ENCODE data around the gene LDAH. TPM values are rescaled to one million over a fixed set of nuclear protein-coding genes. Genes with fewer than 3 reads are reported as not detected.
A peak's percentile ranks its signal among the peaks of the same experiment; 100 is the strongest.

The LDAH gene
- total and polyA plus RNA-seq, 10 of the 15 experiments (the other 5 are each of a cell fraction or from before 2014, with no cell fraction given), result 17.9 to 44.7 (median 30.0) TPM

GRCh38 chr2:20635675-20636584 is 187.0 kb downstream of the LDAH start:
- WGBS (ENCODE audit: insufficient coverage, insufficient replicate concordance, low lambda C conversion rate, missing lambda C conversion rate), result 44% methylated on average over 32 of the region's 32 CpGs
- Histone ChIP-seq H3K9ac (ENCODE audit: control insufficient read depth, insufficient read depth, low read length) (no peak overlapping the region), H2AFZ (ENCODE audit: control insufficient read depth, low read depth, low read length) (no peak overlapping the region), H3K27ac (ENCODE audit: control insufficient read depth, insufficient read depth) (no peak overlapping the region), H3K9me3 (replicated peaks; ENCODE audit: control insufficient read depth, insufficient read depth, low read length) (no peaks in the 10 kb centered on the region), H3K4me3 (no peak overlapping the region), H3K4me1 (ENCODE audit: control insufficient read depth, insufficient read depth, low read length) (peaks cover 17% of the 10 kb centered on the region), H3K27me3 (replicated peaks in 1 of 2; ENCODE audit: control insufficient read depth in 2 of 2, insufficient read depth in 2 of 2, low read length in 1 of 2) (no peaks in the 10 kb centered on the region), H3K36me3 (ENCODE audit: control insufficient read depth in 2 of 2, insufficient read depth in 2 of 2, low read length in 1 of 2) (no peaks in the 10 kb centered on the region; a peak in 2 of 4 replicates), H3K79me2 (ENCODE audit: control insufficient read depth, insufficient read depth, low read length) (no peaks in the 10 kb centered on the region), H4K20me1 (ENCODE audit: control insufficient read depth, insufficient read depth) (no peaks in the 10 kb centered on the region), H3K4me2 (ENCODE audit: control insufficient read depth, insufficient read depth) (no peak overlapping the region)
- ATAC-seq, result peak; percentile 95
- ChIA-PET SMC1A (ENCODE audit: uncharacterized antibody, unreplicated experiment) (interaction anchor here (0.8 to 6.0 kb wide), 9 partner anchors 18 to 224 kb away, joined by 4 to 56 read pairs (median 5); partner anchors contain the start of gene RHOB), CTCF (interaction anchor here (0.6 to 7.9 kb wide), 23 partner anchors 11 to 255 kb away, joined by 3 to 119 read pairs (median 4); partner anchors contain the start of genes HS1BP3 and RHOB), RAD21 (ENCODE audit: unreplicated experiment) (interaction anchor here (0.7 to 6.3 kb wide), 9 partner anchors 14 to 293 kb away, joined by 3 to 107 read pairs (median 3); partner anchors contain the start of genes HS1BP3 and RHOB), POLR2A (interaction anchor here (1.2 to 3.3 kb wide), 2 partner anchors 40 to 191 kb away, joined by 6 to 13 read pairs; no protein-coding TSS in a partner anchor)
- peak; percentile 44 for FAIRE-seq
- in situ Hi-C loops (cut with MboI) (no loop called here), intact Hi-C loops (cut with micrococcal nuclease; ENCODE audit: unreplicated experiment) (loop anchor here (1.0 kb wide), 2 partner anchors 40 to 193 kb away; no protein-coding TSS in a partner anchor)
- no peak for DNase-seq (ENCODE audit: low read depth, low spot score)
- BruUV-seq (replicated peaks), result no TSS peak
- TF ChIP-seq USF2 (IDR thresholded peaks at IDR 0.05; ENCODE audit: borderline replicate concordance, low read depth, low read length) (no peak), YY1 (IDR thresholded peaks at IDR 0.05; ENCODE audit: low read depth, low read length) (peak; percentile 89), CREB1 (IDR thresholded peaks at IDR 0.05; ENCODE audit: low read depth) (no peak), E4F1 (IDR thresholded peaks at IDR 0.05; ENCODE audit: borderline replicate concordance, partially characterized antibody) (no peak), CHD1 (IDR thresholded peaks at IDR 0.05; ENCODE audit: low read depth, low read length) (no peak), SRF (IDR thresholded peaks at IDR 0.05; ENCODE audit: low read depth in 2 of 2, low read length in 2 of 2) (no peak), PKNOX1 (IDR thresholded peaks at IDR 0.05) (no peak), TBL1XR1 (IDR thresholded peaks at IDR 0.05; ENCODE audit: low read depth, low read length) (no peak), STAT3 (IDR thresholded peaks at IDR 0.05; ENCODE audit: low read depth, low read length) (no peak), MYB (IDR thresholded peaks at IDR 0.05; ENCODE audit: borderline replicate concordance, low read depth, low read length) (no peak), RCOR1 (conservative IDR thresholded peaks at IDR 0.05; ENCODE audit: low read depth, low read length) (no peak), BMI1 (IDR thresholded peaks at IDR 0.05; ENCODE audit: borderline replicate concordance) (no peak), SUPT20H (IDR thresholded peaks at IDR 0.05; ENCODE audit: borderline replicate concordance, control insufficient read depth, low read depth, low read length) (no peak), SMC3 (IDR thresholded peaks at IDR 0.05; ENCODE audit: borderline replicate concordance, low read length) (peak; percentile 98), IRF3 (IDR thresholded peaks at IDR 0.05) (no peak)

Data from GM12878 (cell line).